Stimulated activated CD4-positive, alpha-beta T cell treated with anti-CD3 and anti-CD28 coated beads, Interleukin-12 subunit alpha, Interleukin-12 subunit beta, amount 100 ng/mL, for 48 hours (primary cell): ENCODE results near the gene METTL15.
A peak's percentile ranks its signal among the peaks of the same experiment; 100 is the strongest.
"Not testable (repeated sequence)": the region's sequence is repeated elsewhere in the genome, so short reads cannot be mapped to it uniquely, and the experiment has no call there.

Experiments used
- DNase-seq, 3 donors: peaks; one replicate each; pipeline ENCODE4 v3.0.0-alpha.2; 2020; ENCODE audit warnings: low read depth in 2 of 3, low spot score in 1 of 3

METTL15 gene, protein sequence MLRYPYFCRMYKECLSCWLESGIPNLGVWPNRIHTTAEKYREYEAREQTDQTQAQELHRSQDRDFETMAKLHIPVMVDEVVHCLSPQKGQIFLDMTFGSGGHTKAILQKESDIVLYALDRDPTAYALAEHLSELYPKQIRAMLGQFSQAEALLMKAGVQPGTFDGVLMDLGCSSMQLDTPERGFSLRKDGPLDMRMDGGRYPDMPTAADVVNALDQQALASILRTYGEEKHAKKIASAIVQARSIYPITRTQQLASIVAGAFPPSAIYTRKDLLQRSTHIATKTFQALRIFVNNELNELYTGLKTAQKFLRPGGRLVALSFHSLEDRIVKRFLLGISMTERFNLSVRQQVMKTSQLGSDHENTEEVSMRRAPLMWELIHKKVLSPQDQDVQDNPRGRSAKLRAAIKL

DNA sequence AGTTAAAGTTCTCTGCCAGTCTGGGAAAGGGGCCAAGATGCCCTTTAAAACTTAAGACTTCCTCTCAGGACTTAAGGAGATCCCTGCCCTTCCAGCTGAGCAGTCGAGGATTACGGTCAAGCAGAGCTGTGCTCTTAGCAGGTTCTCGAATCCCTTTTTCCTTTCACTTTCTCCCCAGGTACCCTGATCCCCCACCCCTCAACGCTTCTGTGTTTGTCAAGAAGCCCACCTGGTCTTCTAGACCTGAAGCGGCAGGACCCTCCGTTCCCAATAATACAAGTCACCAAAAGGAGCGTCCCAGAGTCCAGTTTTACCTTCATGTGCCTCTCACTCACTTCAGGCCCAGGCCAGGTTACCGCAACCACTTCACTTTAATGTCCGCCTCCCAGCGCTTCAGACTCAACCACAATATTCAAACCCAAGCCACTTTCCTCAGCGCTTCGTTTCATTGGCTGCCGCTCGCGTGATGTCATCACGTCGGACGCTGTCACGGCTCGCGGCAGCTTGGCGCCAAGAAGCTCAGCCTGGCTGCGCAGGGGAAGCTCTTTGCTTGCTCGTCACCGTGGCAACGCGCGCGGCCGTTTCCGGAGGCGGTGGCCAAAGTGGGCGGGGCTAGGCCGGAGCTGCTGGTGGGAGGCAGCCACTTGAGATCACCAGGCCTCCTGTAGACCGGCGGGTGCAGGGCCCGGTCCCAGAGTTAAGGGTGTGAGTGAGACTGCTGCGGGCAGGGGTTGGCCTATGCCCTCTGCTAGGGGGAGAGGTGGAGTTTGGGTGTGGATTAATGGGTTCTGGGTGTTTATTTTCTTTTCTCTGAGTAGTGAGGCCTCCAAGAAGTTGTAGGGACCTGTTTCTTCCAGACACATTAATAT, at the start of gene METTL15, which contains the start of gene KIF18A:
Gene METTL15 (plus strand): TSS at position 639 of the 869 bp plus-strand sequence. CDS start 4,947 bp downstream, outside the sequence.
Gene KIF18A (minus strand): TSS at position 407 of the 869 bp plus-strand sequence. CDS start 10,209 bp downstream, outside the sequence.
- DNase-seq: peak; percentile 95 to 98 (median 97)

DNA sequence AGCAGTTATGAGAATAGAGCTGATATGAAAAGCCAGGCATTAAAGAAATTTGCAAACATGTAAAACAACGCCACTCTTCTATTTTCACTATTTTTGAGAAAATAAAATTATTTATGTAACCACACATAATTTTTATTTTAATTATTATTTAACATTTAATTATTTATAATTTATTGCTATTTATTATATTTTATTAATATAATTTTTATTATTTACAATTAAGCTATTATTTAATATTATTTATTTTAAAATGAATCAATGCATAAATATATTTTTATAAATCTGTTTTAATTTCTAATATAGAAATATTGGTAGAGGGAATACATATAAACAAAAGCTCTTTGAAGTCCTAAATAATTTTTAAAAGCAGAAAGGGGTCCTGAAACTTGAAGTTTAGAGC, 36.9 kb upstream of the METTL15 start:
- no peak for DNase-seq

DNA sequence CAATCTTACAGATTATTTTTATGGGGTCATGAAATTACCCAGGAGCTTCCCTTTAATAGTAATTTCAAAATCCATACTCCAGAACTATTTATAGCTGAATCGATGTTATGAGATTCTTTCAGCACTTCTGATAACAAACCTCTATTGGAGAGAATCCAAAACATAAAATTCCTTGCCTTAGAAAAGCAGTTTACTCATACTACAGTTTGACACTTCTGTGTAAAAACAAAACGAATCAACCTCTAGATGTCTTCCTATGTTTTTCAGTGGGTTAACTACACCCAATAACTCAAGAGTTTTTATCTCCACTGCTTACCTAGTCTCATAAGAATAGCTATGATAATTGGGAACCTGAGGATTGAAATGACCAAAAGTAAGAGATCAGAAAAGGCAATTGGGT, 35.9 kb upstream of the METTL15 start:
- DNase-seq: no peak

DNA sequence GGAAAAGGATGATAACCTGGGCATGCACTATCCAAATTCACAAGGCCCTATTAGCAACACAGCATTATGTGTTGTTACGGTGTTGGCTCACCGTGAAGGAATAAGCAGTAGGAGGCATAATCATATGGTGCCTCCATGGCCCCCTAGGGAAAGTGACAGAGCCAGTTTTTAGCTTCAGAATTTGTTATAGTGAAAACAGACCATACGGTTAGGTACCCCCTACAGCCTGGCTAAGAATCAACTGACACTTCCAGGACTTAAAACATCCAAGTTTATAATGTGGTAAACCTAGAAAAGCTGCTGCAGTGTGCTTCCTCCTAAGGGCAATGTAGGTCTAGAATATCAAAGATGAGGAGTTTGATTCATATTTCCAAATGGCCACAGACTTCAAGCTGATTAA, 30.7 kb upstream of the METTL15 start:
- no peak for DNase-seq

DNA sequence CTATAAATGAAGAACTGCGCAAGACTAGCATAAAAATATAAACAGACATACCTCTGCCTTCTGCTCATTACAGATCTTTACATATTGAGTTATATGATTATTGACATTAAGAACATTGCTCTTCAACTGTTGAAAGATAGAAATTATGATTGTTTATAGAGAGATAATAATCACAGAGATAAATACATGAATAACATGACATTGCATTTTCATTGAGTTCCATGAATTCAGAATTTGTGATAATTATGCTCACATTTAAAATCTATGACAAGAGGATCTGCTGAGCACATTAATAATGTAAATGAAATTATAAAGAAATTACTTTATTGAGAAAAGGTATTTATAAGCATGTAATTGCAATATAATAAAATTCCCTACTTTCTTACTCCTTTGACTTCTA, 25.1 kb upstream of the METTL15 start:
- no peak for DNase-seq

DNA sequence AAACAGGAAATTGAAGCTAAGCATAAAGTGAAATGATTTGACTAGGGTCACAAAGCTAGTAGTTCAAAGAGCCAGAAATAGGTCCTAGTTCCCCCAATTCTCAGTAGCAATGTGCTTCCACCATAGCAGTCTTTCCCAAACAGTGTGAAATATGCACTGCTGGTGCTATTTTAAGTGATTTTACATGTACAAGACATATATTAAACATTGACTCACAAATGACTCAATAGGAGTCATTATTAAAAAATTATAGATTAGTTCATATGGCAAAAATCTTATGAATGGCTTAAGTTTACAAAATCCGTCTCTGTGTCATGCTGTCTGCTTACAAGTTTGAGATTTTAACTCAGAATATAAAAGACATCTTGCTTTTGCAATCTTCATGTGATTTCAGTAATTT, 21.6 kb upstream of the METTL15 start:
- no peak for DNase-seq

DNA sequence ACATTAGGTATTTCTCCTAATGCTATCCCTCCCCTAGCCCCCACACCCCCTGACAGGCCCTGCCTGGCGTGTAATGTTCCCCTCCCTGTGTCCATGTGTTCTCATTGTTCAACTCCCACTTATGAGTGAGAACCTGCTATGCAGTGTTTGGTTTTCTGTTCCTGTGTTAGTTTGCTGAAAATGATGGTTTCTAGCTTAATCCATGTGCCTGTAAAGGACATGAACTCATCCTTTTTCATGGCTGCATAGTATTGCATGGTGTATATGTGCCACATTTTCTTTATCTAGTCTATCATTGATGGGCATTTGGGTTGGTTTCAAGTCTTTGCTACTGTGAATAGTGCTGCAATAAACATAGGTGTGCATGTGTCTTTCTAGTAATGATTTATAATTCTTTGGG, 21.0 kb upstream of the METTL15 start:
- DNase-seq: not testable (repeated sequence)

DNA sequence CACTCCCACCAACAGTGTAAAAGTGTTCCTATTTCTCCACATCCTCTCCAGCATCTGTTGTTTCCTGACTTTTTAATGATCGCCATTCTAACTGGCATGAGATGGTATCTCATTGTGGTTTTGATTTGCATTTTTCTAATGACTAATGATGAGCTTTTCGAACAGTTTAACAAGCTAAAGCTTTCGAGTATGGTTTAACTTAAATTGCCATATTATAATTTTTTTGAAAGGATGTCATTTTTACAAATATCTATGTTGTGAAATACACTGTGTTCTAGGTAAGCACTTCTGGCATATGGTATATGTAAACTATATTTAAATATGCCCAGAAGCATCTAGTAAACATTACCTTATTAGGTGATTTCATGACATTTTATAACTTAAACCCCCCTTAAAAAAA, 20.5 kb upstream of the METTL15 start:
- DNase-seq: not testable (repeated sequence)

DNA sequence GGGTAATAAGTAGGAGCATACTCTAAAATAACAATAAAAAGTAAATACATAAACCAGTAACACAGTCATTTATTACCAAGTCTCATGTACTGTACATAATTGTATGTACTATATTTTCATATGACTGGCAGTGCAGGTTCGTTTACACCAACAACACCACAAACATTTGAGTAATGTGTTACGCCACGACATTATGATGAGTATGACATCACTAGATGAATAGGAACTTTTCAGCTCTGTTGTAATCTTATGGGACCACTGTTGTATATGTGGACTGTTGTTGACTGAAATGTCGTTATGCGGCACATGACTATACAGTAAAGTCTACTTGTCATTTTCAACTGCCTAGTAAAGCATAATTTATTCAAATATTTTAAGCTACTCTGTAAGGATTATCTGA, 18.8 kb upstream of the METTL15 start:
- DNase-seq: no peak

DNA sequence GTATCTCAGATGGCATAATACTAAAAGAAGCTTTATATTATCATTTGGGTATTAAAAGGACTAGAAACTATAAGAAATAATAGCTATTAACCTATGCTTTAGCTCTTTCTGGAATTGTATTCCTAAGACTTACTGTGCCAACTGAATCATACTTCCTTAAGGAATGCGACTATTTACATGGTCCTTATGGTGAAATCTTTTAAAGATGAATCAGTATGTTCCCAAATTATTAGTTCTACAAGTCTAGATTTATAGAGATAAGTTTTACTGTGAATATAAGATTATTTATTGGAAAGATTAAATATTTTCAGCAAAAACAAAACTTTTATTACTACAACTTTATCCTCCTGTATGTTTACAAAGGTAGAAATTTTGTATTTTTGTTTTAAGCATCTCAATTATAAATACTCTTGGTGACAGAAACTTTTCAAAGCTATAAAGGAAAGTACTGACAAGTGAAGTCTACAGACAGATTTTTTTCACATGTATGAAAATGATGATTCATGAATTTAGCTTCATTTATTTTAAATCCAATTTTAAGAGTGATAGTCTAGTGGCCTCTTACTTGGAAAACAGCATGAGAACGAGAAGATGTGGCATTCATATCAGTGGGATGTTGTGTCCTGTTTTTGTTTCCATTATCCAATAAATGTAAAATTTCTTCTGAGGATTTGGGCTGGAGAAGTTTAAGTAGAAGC, 18.0 kb upstream of the METTL15 start:
- no peak for DNase-seq

DNA sequence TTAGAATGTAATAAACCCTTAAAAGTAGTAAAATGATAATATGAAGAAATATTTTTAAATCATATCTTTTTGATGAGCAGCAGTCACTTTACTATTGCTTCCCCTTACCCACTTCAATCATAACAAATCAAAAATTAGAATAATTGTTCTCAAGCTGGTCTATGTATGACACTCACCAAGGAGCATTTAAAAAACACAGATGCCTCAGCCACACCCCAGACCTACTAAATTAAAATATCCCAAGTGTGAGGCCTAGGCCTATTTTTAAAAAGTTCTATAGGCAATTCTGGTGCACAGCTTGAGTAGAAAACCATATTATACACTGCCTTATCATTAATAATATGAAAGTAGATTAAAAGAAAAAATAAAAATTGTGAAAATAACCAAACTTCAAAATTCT, 15.4 kb upstream of the METTL15 start:
- no peak for DNase-seq

DNA sequence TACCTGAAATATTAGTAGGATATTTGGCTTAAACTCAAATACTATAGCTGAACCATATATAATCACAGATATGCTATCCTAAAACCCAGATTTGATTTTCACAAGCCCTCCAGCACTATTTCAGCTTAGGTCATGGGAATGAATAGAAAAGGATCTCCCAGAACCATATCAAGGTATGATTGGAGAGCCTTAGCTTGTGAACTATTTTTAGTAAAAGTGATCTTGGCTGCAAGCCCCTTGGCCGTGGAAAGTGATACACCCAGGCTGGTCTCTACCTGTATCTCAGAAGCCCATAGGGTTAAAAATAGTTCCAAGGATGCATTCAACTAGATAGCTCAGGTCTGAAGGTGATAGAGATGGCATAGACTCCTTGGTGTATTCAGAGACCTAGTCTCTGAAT, 9.9 kb upstream of the METTL15 start:
- DNase-seq: no peak

DNA sequence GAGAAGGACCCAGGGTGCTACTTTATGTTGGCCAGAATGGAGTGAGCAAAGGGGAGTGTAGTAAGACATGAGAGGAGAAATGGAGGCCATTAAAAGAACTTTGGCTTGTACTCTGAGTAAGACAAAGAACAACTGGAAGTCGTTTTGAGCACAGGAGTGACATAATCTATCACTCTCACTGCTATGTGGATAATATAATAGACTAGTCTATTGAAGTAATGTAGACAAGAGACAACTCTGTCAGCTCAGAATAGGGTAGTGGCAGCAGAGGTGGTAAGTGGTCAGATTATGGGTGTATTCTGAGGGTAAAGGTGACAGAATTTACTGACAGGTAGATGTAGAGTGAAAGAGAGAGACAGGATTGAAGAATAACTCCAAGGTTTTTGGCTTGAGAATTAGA, 8.5 kb upstream of the METTL15 start:
- DNase-seq: no peak

DNA sequence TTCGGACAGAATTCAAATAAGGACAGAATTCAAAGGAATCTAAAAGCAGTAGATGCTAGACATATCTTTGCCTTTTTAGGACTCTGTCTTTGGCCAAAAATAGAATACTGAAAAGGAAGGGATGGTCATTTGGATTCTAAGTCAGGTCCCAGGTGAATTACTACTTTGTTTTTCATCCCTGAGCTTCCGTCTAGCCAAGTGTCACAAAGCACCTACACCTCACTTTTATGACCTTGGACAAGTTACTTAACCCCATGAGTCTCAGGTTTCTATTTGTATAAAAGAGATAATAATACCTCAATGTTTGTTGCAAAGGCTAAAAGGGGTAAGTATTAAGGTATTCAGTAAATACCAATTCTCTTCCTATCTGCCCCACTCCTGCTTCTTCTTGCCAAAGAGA, 7.5 kb upstream of the METTL15 start:
- no peak for DNase-seq

DNA sequence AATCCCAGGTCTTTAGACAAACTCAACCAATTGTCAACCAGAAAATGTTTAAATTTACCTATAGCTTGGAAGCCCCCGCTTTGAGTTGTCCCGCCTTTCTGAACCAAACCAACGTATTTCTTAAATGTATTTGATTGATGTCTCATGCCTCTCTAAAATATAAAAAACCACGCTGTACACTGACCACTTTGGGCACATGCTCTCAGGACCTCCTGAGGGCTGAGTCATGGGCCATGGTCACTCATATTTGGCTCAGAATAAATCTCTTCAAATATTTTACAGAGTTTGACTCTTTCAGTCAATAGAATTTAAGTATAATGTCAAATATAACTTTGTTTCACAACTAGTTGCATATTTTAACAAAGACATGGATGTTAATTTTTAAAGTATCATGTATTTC, 5.9 kb upstream of the METTL15 start:
- DNase-seq: not testable (repeated sequence)

DNA sequence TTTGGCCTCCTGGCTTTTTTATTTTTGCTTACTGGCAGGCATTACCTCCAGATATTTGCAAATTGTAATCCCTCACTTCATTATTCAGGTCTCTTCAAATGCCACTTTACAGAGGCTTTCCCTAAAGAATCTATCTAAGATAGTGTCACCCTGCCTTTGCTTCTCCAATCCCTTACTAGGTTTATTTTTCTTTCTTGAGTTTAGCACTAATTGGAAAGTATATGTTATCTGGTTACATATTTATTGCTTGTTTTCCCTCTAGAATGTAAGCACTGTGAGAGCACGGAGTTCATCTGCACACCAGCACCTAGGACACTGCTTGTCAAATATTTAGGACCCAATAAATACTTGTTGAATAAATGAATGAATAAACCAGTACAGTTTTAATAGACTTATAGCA, 3.8 kb upstream of the METTL15 start:
- no peak for DNase-seq

DNA sequence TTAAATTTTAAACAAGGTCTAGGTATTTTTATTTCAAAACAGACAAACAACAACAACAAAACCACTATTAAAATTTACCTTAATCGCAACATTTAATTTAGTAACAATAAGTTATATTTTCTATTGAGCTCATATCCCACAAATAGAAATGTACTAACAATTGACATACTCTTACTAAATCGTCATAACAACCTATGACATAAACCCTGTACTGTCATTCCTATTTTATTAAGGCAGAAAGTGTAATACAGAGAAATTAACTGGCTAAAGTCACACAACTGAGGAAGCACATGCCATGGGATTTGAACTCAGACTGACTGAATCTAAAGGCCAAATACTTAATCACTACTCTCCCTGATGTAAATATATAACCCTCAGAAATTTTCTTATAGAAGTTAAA, 3.2 kb upstream of the METTL15 start:
- DNase-seq: no peak

DNA sequence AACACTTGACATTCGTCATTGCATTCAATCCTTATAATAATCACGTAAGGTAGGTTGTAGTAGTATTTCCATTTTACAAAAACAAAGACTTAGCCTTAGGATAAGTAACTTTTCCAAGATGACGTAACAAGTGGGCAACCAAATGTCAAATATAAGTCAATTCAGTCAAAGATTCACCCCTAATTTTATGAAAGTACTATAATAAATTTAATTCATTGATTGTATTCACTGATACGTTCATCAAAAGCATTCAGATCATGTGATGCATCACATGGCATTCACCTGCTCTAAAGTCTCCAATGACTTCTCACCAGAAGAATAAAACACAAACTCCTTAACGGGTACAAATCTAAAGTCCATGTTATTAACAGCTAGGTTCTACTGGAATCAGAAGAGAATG, 2.3 kb upstream of the METTL15 start:
- DNase-seq: no peak

DNA sequence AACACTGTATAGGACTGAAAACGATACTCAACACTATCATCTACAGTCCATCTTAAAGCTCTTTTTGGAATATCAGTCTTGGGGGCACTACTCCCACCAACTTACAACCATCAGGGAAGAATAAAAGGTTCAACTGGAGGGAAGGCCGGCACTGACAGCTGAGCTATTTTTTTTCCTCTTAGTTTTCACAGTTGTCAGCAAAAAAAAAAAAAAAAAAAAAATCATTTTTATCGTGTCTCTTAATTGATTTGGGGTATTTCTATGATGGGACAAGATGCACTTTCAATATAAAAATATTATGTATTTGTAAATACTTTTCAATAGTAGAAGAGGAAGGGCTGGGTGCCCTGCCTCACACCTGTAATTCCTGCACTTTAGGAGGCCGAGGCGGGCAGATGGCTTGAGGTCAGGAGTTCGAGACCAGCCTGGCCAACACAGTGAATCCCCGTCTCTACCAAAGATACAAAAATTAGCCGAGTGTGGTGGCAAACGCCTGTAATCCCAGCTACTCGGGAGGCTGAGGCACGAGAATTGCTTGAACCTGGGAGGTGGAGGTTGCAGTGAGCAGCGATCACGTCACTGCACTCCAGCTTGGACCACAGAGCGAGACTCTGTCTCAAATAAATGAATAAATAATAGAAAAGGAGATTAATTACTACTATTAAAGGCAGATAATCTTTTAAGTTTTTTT, 1.7 kb upstream of the METTL15 start:
- no peak for DNase-seq

DNA sequence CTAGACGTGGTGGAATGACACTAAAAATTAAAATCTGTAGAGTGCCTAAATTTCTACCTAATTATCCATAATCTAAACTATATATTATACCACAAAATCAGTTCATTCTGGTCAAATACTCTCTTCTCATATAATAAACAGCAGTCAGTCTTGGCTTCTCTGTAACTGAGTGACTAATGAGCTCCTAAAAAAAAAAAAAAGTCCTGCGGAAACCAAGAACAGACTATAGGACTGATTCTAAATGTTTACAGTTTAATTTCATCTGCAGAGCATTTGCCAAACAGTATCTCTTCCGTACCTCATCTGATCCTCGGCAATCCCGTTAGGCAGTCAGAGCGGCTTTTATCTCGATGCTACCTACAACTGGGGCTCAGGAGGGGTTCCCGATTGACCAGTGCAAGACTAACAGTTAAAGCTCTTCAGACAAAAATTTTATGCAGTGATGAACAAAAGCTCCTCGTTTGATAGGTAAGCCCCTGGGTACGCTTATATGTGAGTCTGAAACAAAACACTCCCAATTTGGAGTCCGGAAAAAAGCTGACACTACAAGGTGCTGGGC, 918 bp upstream of the METTL15 start:
- DNase-seq: peak in 2 of 3 donors; percentile 1 to 3

DNA sequence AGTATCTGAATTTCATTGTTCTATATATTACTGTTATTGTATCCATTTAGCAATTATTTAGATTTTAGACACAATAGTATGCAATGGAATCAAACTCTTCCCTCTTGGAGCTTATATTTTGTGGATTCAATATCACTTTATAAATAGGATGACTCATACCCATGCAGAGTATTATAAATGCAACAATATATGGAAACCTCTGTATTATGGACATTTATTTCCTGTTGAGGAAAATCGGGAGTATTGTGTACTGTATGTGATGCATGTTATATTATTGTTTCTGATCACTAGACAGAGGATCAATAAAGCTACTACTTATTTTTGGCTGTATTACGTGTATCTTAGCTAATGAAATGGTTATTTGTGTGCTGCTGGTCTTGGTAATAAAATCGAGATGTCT, 770 bp downstream of the METTL15 start:
- DNase-seq: no peak
